SU-DHL-6 (cell line): ENCODE results near the gene CLPSL2.

Experiments used
- H2AFZ ChIP-seq: fragments of 200-600 bp; sonication (generic); 2 replicates; pipeline ENCODE4 v1.6.1; 2014; ENCODE audit warnings: low read depth, mild to moderate bottlenecking, moderate library complexity, mixed read lengths, antibody characterized with exemption, low read length; ENCODE audit not compliant: severe bottlenecking
- H3F3A ChIP-seq: fragments of 200-600 bp; shearing (Covaris generic); 2 replicates; pipeline ENCODE4 v1.6.0; 2016; ENCODE audit warnings: antibody characterized with exemption, mild to moderate bottlenecking; ENCODE audit not compliant: insufficient read depth
- H3K27ac ChIP-seq: fragments of 200-600 bp; sonication (generic); 2 replicates; pipeline ENCODE4 v1.5.1; 2016; ENCODE audit warnings: low read depth, mild to moderate bottlenecking, low read length, moderate library complexity, mixed read lengths
- H3K27me3 ChIP-seq: fragments of 200-600 bp; sonication (generic), shearing (Covaris generic); 2 replicates; pipeline ENCODE4 v1.6.0; 2014; ENCODE audit warnings: mild to moderate bottlenecking, low read length
- H3K36me3 ChIP-seq: fragments of 200-600 bp; sonication (generic); 2 replicates; pipeline ENCODE4 v1.6.1; 2014; ENCODE audit warnings: mild to moderate bottlenecking, low read length, mixed read lengths
- H3K4me2 ChIP-seq: fragments of 300-600, 200-600 bp; shearing (Covaris generic), sonication (generic); 2 replicates; pipeline ENCODE4 v1.6.0; 2014; ENCODE audit warnings: low read length, low read depth, mild to moderate bottlenecking; ENCODE audit not compliant: poor library complexity, severe bottlenecking
- H3K4me3 ChIP-seq: fragments of 200-600 bp; sonication (generic); 2 replicates; pipeline ENCODE4 v1.5.1; 2014; ENCODE audit warnings: antibody characterized with exemption, low read length, mild to moderate bottlenecking, mixed read lengths; ENCODE audit not compliant: insufficient read depth, poor library complexity, severe bottlenecking
- H3K79me2 ChIP-seq: fragments of 200-600 bp; sonication (generic); 2 replicates; pipeline ENCODE4 v1.6.1; 2014; ENCODE audit warnings: mild to moderate bottlenecking, low read length, moderate library complexity; ENCODE audit not compliant: insufficient read depth
- H3K9ac ChIP-seq: fragments of 200-600 bp; sonication (generic); 2 replicates; pipeline ENCODE4 v1.7.0; 2014; ENCODE audit warnings: mild to moderate bottlenecking, low read length
- H3K9me2 ChIP-seq: fragments of 200-600 bp; sonication (generic); replicated peaks from 2 replicates; pipeline ENCODE4 v1.6.1; 2014; ENCODE audit warnings: low read length; ENCODE audit not compliant: insufficient read depth
- H3K9me3 ChIP-seq: fragments of 200-600 bp; sonication (generic); 2 replicates; pipeline ENCODE4 v1.6.1; 2014; ENCODE audit warnings: low read length, mixed read lengths; ENCODE audit not compliant: insufficient read depth
- H4K20me1 ChIP-seq: fragments of 200-600 bp; sonication (generic); 2 replicates; pipeline ENCODE4 v1.6.1; 2014; ENCODE audit warnings: low read depth, mild to moderate bottlenecking, antibody characterized with exemption, low read length, moderate library complexity, mixed read lengths
- CTCF ChIP-seq: fragments of 200-600 bp; sonication (generic); IDR thresholded peaks from one replicate; pipeline ENCODE4 v1.5.1; 2017; ENCODE audit warnings: antibody characterized with exemption, mild to moderate bottlenecking, low read length, moderate library complexity; ENCODE audit not compliant: insufficient read depth, poor library complexity, severe bottlenecking
- EZH2phosphoT487 ChIP-seq: fragments of 200-600 bp; sonication (generic), shearing (Covaris generic); conservative IDR thresholded peaks from 2 replicates; pipeline ENCODE4 v1.6.1; 2018; ENCODE audit warnings: mild to moderate bottlenecking, antibody characterized with exemption, low read length, moderate library complexity, mixed read lengths

Gene CLPSL2

GRCh38 chr6:35751594-35751993 is 24.8 kb upstream of the CLPSL2 start:
- Histone ChIP-seq H3K36me3 (no peaks in the 10 kb centered on the region), H3K9me3 (0 out of 2 replicates have a peak, but pooled peaks cover 7% of the 10 kb centered on the region)

GRCh38 chr6:35752330-35752729 is 24.1 kb upstream of the CLPSL2 start:
- no peak for TF ChIP-seq CTCF
- no peak for TF ChIP-seq EZH2phosphoT487
- Histone ChIP-seq H3K4me2 (no peak overlapping the region), H3K27me3 (no peaks in the 10 kb centered on the region), H3F3A (no peaks in the 10 kb centered on the region), H3K4me3 (no peak overlapping the region), H3K36me3 (no peaks in the 10 kb centered on the region), H3K9me2 (no peaks in the 10 kb centered on the region), H3K9ac (no peak overlapping the region), H4K20me1 (no peaks in the 10 kb centered on the region), H3K79me2 (no peaks in the 10 kb centered on the region), H2AFZ (no peak overlapping the region), H3K9me3 (0 out of 2 replicates have a peak, but pooled peaks cover 7% of the 10 kb centered on the region), H3K27ac (no peak overlapping the region)

More at GRCh38 chr6:35751594-35751993, 24.8 kb upstream of the CLPSL2 start:
- no peaks in the 10 kb centered on the region for H3K79me2 ChIP-seq
- no peak overlapping the region for H3K27ac ChIP-seq
- no peak overlapping the region for H3K4me2 ChIP-seq
- H3K4me3 ChIP-seq = no peak overlapping the region
- no peaks in the 10 kb centered on the region for H4K20me1 ChIP-seq
- TF ChIP-seq EZH2phosphoT487 = no peak
- no peak for TF ChIP-seq CTCF
- no peak overlapping the region for H3K9ac ChIP-seq
- no peaks in the 10 kb centered on the region for H3K9me2 ChIP-seq
- H3F3A ChIP-seq = no peaks in the 10 kb centered on the region
- no peak overlapping the region for H2AFZ ChIP-seq
- no peaks in the 10 kb centered on the region for H3K27me3 ChIP-seq

- no peak overlapping the region for H3K4me3 ChIP-seq
- H4K20me1 ChIP-seq = no peaks in the 10 kb centered on the region
- H3K9ac ChIP-seq = no peak overlapping the region
- H3K27ac ChIP-seq = no peak overlapping the region
- H3F3A ChIP-seq = no peaks in the 10 kb centered on the region
- TF ChIP-seq CTCF (no peak), EZH2phosphoT487 (no peak)
- no peak overlapping the region for H2AFZ ChIP-seq
- H3K79me2 ChIP-seq = no peaks in the 10 kb centered on the region
- no peaks in the 10 kb centered on the region for H3K27me3 ChIP-seq
- H3K9me2 ChIP-seq = no peaks in the 10 kb centered on the region
- no peaks in the 10 kb centered on the region for H3K9me3 ChIP-seq
- H3K36me3 ChIP-seq = no peaks in the 10 kb centered on the region
- H3K4me2 ChIP-seq = no peak overlapping the region
Observed at GRCh38 chr6:35754452-35755277, 21.7 kb upstream of the CLPSL2 start.
